ENCODE measurements around the gene GMPR.

The GMPR gene

GRCh38 chr6:16272201-16272600 is 33.8 kb downstream of the GMPR start:
- no peak for DNase-seq (ENCODE audit: low read depth in 2 of 2)

- DNase-seq (ENCODE audit: low read depth in 2 of 2), result no peak
Observed at GRCh38 chr6:16273256-16273655, 34.9 kb downstream of the GMPR start.

DNA sequence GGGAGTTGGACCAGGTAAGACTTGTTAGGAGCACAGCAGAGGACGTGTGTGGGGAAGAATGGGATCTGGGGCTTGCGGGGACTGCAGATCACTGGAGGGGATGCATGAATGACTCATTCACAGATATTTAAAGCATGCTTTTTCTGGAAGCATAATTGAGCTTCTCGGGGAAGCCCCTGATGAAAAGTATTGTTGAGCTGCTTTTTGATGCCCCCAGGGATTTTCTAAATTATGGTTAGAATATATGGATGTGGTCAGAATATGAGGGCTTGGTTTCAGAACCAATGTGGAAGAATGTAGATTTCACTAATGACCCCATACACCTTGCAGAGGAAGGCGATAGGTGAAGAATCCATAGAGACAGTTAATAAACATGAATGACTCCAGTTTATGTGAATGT is 36.1 kb downstream of the GMPR start:
- DNase-seq (ENCODE audit: low read depth in 2 of 2), result no peak

GRCh38 chr6:16274885-16275589 is 36.6 kb downstream of the GMPR start:
- no peak for DNase-seq (ENCODE audit: low read depth in 2 of 2)

- no peak for DNase-seq (ENCODE audit: low read depth in 2 of 2)
Observed at GRCh38 chr6:16277101-16277981, 39.0 kb downstream of the GMPR start.

DNA sequence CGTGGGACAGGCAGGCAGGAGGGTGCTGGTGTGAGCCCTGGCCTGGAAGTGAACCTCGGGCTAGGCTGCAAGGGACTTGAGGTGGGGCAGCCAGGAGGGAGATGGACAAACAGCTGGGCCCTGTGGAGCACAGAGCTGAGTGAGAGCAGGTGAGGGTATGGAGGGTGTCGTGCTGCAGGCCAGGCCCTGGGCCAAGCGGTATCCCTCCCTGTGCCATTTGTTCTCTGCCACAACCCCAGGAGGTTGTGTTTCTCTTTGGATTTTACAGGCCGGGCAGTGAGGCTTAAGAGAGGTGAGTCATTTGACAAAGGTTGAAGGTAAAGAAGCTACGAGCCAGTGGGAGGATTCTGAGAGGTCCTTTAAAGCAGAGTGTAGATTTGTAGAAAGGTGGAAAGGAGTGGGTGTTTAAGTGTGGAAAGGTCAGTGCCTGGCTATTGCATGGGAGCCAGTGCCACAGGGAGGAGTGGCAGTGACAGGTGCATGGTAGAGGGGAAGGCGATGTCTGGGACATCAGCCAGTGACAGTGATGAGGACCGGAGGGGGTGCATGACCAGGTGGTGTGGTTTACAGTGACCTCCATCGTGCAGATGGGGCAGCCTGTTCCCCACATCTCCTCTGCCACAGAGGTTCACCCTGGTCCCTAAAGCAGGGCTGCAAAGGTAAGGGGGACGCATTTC is 39.8 kb downstream of the GMPR start:
- no peak for DNase-seq (ENCODE audit: low read depth in 2 of 2)

DNA sequence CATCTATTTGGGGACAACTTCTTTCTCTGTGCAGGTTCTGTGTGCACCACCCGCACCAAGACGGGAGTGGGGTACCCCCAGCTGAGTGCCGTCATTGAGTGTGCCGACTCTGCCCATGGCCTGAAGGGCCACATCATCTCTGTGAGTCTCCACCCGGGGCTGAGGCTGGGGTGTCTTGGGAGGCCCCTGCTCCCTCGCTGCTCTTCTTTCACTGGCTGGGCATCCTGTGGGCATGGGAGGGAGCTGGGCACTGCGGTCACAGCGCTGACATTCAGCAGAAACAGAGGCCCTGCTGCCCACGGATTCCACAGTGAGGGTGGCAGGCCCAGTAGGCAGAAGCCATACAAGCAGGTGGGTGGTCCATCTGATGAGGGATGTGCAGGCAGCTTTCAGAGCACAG is 40.4 kb downstream of the GMPR start:
- no peak for DNase-seq (ENCODE audit: low read depth in 2 of 2)

DNA sequence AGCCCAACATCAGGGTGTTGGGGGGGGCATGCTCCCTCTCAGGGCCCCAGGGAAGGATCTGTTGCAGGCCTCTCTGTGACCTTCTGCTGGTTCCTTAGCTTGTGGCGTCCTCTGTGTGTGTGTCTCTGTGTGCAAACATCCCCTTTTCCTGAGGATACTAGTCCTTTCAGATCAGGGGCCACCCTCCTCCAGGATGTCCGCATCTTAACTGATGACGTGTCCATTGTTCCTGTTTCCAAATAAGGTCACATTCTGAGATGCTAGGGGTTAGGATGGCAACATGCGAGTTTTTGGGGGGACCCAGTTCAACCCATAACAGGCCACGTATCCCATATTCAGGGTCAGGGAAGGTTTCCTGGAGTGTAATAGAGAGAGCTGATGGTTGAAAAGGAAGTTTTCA is 40.9 kb downstream of the GMPR start:
- no peak for DNase-seq (ENCODE audit: low read depth in 2 of 2)

DNA sequence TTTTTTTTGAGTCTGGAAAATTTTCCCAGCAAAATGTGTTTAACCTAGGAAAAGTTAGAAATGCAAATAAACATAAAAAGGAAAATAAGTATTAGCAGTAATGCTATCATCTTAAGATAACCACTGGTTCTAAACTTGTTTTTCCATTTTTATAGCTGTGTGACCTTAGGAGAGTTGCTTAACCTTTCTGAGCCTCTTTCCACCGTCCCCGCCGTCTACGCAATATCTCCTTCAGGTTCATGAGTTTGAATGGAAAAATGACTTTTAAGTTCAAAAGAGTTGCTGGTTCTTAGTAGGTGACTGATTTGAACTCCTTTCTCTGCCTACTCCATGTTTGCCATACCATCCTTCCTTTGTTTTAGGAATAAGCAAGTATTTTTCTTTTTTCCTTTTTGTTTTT is 44.0 kb downstream of the GMPR start:
- DNase-seq (ENCODE audit: low read depth in 2 of 2), result no peak

GRCh38 chr6:16284472-16284871 is 46.1 kb downstream of the GMPR start:
- DNase-seq (ENCODE audit: low read depth in 2 of 2), result no peak

DNA sequence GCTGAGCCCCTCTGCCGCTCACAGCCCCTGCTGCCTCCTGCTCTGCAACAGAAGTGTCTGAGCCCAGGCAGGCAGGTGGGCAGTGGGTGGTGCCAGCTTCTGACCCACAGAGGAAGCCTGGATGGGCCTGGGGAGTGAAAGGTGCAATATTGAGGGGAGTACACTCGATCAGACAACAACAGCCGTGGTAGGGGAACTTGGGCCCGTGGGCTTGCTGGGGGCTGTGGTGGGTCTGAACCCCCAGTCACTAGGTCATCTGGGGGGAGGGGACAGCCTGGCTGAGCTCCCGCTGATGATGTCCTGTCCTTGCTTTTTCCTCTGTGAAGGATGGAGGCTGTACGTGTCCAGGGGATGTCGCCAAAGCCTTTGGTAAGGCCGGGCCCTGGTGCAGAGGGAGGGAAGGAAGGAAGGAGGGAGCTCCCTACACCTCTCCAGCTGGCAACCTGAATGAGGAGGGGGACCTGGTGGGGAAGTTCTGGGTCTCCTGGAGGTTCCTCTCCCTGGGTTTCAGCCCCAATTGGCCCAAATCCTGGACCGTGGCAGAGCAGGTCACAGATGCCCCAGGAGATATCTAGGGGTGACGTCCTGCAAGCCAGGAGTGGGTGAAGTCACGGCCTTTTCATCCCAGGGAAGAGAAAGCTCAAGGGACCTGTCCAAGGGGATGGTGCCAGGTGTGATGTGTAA is 47.2 kb downstream of the GMPR start:
- DNase-seq (ENCODE audit: low read depth in 2 of 2), result no peak

- DNase-seq (ENCODE audit: low read depth in 2 of 2), result no peak
Observed at GRCh38 chr6:16286151-16286522, 47.8 kb downstream of the GMPR start.

GRCh38 chr6:16288163-16288562 is 49.8 kb downstream of the GMPR start:
- DNase-seq (ENCODE audit: low read depth in 2 of 2), result no peak

DNA sequence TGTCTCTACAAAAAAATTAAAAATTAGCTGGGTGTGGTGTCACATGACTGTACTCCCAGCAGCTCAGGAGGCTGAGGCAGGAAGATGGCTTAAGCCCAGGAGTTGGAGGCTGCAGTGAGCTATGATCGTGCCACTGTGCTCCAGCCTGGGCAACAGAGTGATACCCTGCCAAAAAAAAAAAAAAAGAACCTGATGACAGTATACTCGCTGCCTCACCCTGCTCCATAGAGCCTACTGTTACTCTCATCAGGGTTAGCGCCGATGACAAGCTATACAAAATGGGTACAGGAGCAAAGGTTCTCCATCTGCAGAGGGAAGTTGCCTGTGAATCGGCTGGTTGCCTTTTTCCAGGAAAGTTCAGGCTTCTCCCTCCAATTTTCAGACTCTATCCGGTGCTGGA is 53.4 kb downstream of the GMPR start:
- no peak for DNase-seq (ENCODE audit: low read depth in 2 of 2)

- no peak for DNase-seq (ENCODE audit: low read depth in 2 of 2)
Observed at GRCh38 chr6:16292432-16292831, 54.0 kb downstream of the GMPR start.

GRCh38 chr6:16292942-16293341 is 54.6 kb downstream of the GMPR start:
- no peak for DNase-seq (ENCODE audit: low read depth in 2 of 2)

DNA sequence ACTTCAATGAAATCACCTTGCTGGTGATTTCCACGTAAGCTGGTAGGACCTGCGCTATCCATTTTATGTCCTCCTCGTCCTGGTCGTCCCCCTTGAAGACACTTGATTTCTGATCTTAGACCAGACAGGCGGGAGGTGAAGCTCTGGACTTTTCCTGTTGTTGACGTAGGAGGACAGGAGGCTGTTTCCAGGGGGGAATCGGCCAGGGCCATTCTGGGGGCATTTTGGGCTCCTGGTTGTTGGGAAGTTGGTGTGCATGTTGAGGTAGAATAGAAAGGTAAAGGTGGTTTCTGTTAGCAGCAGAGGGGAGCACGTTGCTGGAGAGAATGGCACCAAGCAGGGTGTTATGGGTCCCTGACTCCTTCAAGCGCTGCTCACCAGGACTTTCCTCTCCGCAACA is 56.0 kb downstream of the GMPR start:
- DNase-seq (ENCODE audit: low read depth in 2 of 2), result no peak

- DNase-seq (ENCODE audit: low read depth in 2 of 2), result no peak
Observed at GRCh38 chr6:16295060-16295459, 56.7 kb downstream of the GMPR start.

DNA sequence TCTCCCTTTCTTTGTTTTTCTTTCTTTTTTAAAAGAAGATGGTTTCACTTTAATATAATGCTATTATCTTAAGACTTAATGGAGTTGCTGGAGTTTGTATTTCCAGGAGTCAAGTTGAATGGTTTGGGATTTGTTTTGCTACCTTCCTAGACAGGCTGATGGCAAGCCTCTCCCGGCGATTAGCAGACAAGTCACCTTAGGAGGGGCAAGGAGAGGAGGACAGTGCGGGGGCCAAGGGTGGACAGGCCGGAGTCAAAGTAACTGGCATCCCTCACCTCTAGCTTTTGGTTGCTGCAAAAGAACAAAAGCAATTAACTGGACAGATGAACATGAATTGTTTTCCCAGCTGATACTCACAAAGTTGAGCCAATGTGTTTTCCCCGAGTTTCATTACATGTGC is 57.1 kb downstream of the GMPR start:
- no peak for DNase-seq (ENCODE audit: low read depth in 2 of 2)

GRCh38 chr6:16296061-16296670 is 57.8 kb downstream of the GMPR start:
- DNase-seq (ENCODE audit: low read depth in 2 of 2), result no peak

DNA sequence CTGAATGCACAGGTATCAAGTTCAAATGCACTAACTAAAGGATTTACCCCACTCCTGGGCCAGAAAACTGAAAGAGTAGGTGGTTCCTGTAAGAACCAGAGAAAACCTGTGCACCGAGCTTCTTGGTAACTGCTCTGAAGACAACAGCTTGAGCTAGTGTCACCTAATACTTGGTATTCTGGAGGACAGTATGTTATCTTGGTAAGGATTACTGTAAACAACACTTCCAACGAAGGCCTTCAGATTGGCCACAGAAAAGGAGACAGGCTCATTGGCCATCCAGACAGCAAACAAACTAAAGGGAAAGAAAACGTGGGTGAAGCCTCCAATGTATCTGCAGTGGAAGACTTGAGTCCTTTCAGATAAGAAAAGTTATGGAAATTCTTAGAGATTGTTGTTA is 61.5 kb downstream of the GMPR start:
- no peak for DNase-seq (ENCODE audit: low read depth in 2 of 2)

GRCh38 chr6:16301511-16301910 is 63.1 kb downstream of the GMPR start:
- no peak for DNase-seq (ENCODE audit: low read depth in 2 of 2)
